Thymus (tissue), 11 donors: ENCODE measurements around the gene RAD51B. TPM values are rescaled to one million over a fixed set of nuclear protein-coding genes. Genes with fewer than 3 reads are reported as not detected.
A peak's percentile ranks its signal among the peaks of the same experiment; 100 is the strongest.
"Not testable (repeated sequence)": the region's sequence is repeated elsewhere in the genome, so short reads cannot be mapped to it uniquely, and the experiment has no call there.

Source experiments
- DNase-seq, 9 donors: peaks; one replicate each; pipeline ENCODE4 v3.0.0-alpha.2; 2013; ENCODE audit warnings: low spot score in 9 of 9, low read depth in 6 of 9, missing footprints in 1 of 9
- H3K27ac ChIP-seq, 2 donors: one replicate each; pipeline ENCODE4 v1.5.1; 2013; ENCODE audit warnings: control low read depth in 1 of 2, low read depth in 1 of 2, low read length in 1 of 2, mild to moderate bottlenecking in 1 of 2, moderate library complexity in 1 of 2
- H3K27me3 ChIP-seq, 2 donors: one replicate each; pipeline ENCODE4 v1.5.1; 2013; ENCODE audit warnings: low read length in 1 of 2; ENCODE audit not compliant: control insufficient read depth in 2 of 2, insufficient read depth in 1 of 2
- H3K36me3 ChIP-seq, 2 donors: one replicate each; pipeline ENCODE4 v1.5.1; 2013; ENCODE audit warnings: low read length in 1 of 2, mild to moderate bottlenecking in 1 of 2, moderate library complexity in 1 of 2; ENCODE audit not compliant: control insufficient read depth in 2 of 2, insufficient read depth in 2 of 2
- H3K4me1 ChIP-seq, 2 donors: one replicate each; pipeline ENCODE4 v1.5.1; 2013; ENCODE audit warnings: low read length in 2 of 2; ENCODE audit not compliant: control insufficient read depth in 2 of 2, insufficient read depth in 2 of 2
- H3K4me3 ChIP-seq, 2 donors: one replicate each; pipeline ENCODE4 v1.5.1; 2013; ENCODE audit warnings: low read length in 2 of 2, control low read depth in 1 of 2, mild to moderate bottlenecking in 1 of 2
- H3K9me3 ChIP-seq, 2 donors: one replicate each; pipeline ENCODE4 v1.5.1; 2013; ENCODE audit warnings: low read length in 1 of 2, mild to moderate bottlenecking in 1 of 2; ENCODE audit not compliant: control insufficient read depth in 2 of 2, insufficient read depth in 1 of 2
- WGBS: extraction: QIAGEN DNeasy Blood & Tissue Kit; methylation state at CpG from one replicate; pipeline ENCODE4 v1.1.7; 2013; 5-methylcytosine and 5-hydroxymethylcytosine counted together
- polyA plus RNA-seq: library from polyadenylated mRNA; stranded (reverse); fragments of 200-250 nt; gene quantifications from one replicate; pipeline ENCODE4 v1.2.3, GENCODE V29; 2013
- total RNA-seq: library from RNA; stranded (reverse); fragments of 120-200 nt; gene quantifications from one replicate; pipeline ENCODE4 v1.2.4, GENCODE V29; 2013
- donor health status: healthy.

The RAD51B gene
- total and polyA plus RNA-seq, 2 donors: 7.8 to 17.8 TPM

DNA sequence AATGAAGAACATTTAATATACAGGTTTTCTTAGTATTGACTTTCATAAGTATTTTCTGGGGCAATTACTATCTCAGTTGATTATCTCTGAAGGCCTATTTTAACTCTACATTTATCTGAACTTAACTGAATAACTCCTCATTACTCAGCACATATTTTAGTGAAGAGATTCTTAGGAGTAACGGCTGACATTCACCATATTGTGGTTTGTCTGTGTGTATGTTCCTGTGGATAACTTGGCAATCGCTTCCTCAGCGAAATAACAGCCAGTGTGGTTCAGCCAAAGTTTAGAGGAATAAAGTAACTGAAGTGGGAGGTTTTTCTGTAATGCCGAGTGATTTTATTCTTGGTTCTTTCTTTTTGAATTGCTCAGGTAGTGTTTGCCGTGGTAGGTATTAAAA is 168.0 kb downstream of the RAD51B start:
- Histone ChIP-seq H3K4me1 (no peaks in the 10 kb centered on the region), H3K27me3 (no peaks in the 10 kb centered on the region), H3K27ac (no peak overlapping the region), H3K36me3 (no peaks in the 10 kb centered on the region), H3K4me3 (no peak overlapping the region), H3K9me3 (no peaks in the 10 kb centered on the region)
- WGBS: 16% methylated on average over 5 of the region's 5 CpGs
- DNase-seq: peak in 1 of 9 donors; percentile 13

DNA sequence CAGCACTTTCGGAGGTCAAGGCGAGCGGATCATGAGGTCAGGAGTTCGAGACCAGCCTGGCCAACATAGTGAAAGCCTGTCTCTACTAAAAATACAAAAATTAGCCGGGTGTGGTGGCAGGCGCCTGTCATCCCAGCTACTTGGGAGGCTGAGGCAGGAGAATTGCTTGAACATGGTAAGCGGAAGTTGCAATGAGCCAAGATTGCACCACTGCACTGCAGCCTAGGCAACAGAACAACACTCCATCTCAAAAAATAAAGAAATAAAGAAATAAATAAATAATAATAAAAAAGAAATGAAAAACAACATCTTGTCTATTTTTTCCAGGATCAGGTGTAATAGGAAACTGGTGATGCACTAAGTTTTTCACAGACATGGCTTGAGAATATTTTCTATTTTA is 168.6 kb downstream of the RAD51B start:
- 98% methylated on average over 7 of the region's 7 CpGs for WGBS
- H3K36me3 ChIP-seq, H3K4me1 ChIP-seq, H3K9me3 ChIP-seq, H3K27me3 ChIP-seq, H3K4me3 ChIP-seq, DNase-seq, H3K27ac ChIP-seq: not testable (repeated sequence)

DNA sequence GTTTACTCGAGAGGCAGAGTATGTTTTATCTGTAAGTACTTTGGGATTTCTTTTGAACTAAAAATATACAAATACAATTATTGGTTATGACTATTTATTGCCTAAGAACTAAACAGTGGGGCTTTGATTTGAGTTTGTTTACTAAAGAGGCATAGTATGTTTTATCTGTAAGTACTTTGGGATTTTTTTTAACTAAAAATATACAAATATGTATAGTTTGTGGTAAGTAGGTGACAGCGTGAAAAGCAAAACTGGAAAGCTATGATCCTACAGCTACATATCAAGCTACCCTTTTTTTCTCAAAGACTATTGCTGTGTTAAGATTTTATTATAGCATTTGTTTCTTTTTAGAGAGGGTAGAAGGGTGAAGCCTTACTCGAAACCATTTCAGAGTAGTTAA is 171.0 kb downstream of the RAD51B start:
- H3K4me3 ChIP-seq: no peak overlapping the region
- H3K27ac ChIP-seq: no peak overlapping the region
- no peaks in the 10 kb centered on the region for H3K9me3 ChIP-seq
- H3K36me3 ChIP-seq: no peaks in the 10 kb centered on the region
- no peaks in the 10 kb centered on the region for H3K4me1 ChIP-seq
- H3K27me3 ChIP-seq: no peaks in the 10 kb centered on the region
- 97% methylated on average over 3 of the region's 3 CpGs for WGBS
- DNase-seq: no peak

DNA sequence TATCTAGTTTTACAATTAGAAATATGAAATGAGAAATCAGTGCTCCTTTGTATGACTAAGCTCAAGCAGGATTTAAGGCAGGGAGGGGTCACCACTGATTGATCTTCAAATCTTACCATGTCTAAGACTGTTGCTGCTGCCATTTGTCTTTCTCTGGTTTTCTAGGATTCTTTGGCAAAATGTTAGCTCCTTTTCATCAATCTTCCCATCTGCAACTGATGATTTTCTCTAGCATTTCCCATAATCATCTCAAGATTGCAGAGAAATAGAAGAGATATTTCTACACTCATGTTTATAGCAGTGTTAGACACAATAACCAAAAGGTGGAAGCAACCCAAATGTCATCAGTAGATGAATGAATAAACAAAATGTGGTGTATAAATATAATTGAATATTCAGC is 175.0 kb downstream of the RAD51B start:
- no peaks in the 10 kb centered on the region for H3K4me1 ChIP-seq
- no peak for DNase-seq
- H3K9me3 ChIP-seq: no peaks in the 10 kb centered on the region
- no peak overlapping the region for H3K27ac ChIP-seq
- H3K27me3 ChIP-seq: no peaks in the 10 kb centered on the region
- no peak overlapping the region for H3K4me3 ChIP-seq
- no peaks in the 10 kb centered on the region for H3K36me3 ChIP-seq

DNA sequence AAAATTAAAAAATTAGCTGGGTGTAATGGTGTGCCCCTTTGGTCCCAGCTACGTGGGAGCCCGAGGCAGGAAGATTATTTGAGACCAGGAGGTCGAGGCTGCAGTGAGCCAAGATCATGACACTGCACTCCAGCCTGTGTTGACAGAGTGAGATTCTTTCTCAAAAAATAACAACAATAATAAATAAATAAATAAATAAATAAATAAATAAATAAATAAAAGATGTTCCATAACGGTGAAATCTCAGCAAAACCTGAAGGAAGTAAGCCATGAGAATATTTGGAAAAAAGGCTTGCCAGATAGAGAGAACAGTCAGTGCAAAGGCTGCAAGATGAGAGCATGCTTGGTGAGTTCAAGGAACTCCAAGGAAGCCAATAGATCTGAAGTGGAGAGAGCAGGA is 176.7 kb downstream of the RAD51B start:
- H3K27ac ChIP-seq: no peak overlapping the region
- no peak for DNase-seq
- no peak overlapping the region for H3K4me3 ChIP-seq
- 97% methylated on average over 4 of the region's 4 CpGs for WGBS
- no peaks in the 10 kb centered on the region for H3K9me3 ChIP-seq
- H3K36me3 ChIP-seq: no peaks in the 10 kb centered on the region
- no peaks in the 10 kb centered on the region for H3K4me1 ChIP-seq
- H3K27me3 ChIP-seq: no peaks in the 10 kb centered on the region

DNA sequence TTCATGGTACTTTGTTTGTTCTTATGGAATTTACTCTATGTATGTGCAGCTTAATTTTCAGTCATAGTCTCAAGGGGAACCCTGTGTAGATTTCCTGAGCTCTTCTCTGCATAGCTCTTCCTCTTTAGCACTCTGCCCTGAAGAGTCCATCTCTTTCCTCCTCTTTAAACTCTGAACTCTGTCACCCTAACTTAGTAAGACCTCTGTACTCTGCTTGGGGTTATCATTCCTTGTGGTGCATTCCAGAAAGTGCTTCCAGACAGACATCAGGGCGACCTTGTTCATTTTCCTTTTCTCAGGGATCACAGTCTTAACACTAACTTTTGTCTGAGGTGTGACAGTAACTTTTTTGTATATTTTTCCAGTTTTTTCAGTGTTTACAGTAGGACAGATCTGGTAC is 179.3 kb downstream of the RAD51B start:
- no peak overlapping the region for H3K4me3 ChIP-seq
- 92% methylated on average over 1 of the region's 1 CpG for WGBS
- H3K36me3 ChIP-seq: no peaks in the 10 kb centered on the region
- DNase-seq: no peak
- no peaks in the 10 kb centered on the region for H3K9me3 ChIP-seq
- H3K27ac ChIP-seq: no peak overlapping the region
- H3K27me3 ChIP-seq: no peaks in the 10 kb centered on the region
- H3K4me1 ChIP-seq: no peaks in the 10 kb centered on the region

DNA sequence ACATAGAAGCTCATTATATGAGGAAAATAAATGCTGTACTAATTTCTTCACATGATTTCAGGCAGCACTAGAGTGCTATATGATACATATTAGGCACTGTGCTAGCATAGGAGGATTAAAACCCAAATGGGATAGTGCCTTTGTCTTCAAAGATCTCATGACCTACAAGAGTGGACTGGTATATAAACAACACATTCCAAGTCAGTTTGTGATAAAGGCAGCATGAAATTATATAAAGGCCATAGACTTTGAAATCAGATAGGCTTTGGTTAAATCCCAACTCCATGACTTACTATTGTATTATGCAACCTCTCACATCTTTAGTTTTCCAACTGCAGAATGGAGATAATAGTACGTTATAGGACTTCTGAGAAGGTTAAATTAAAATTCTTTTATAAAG is 179.7 kb downstream of the RAD51B start:
- Histone ChIP-seq H3K27ac (no peak overlapping the region), H3K27me3 (no peaks in the 10 kb centered on the region), H3K4me1 (no peaks in the 10 kb centered on the region), H3K4me3 (no peak overlapping the region), H3K36me3 (no peaks in the 10 kb centered on the region), H3K9me3 (no peaks in the 10 kb centered on the region)
- no peak for DNase-seq
- WGBS: 98% methylated on average over 1 of the region's 1 CpG

DNA sequence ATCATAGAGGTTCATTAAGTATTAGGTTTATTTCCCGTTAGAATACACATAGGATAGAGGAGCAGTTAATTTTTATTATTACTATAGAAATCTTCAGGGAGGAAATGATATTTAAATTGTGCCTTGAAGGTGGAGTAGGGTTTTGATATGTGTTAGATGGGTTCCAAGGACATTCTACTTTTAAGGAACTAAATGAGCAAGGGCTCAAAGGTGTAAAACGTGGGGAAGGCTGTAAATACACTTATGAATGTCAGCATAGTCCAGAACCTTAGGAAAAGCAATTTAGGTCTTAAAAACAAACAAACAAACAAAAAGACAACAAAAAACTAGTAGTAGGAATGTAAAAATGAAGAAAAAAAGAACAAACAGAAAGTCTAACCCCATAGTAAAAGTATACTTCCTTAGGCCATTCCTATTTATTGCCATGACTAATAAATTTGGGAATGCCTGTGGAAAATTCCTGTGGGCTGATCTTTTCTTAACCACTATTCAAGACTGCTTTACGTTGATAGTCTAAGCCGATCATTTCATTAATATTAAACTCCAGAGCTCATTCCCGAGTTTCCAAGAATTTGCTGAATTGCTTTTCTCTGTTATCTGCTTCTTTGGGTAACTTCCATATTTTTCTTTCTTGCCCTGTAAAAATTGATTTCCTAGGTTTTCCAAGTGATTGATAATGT is 180.3 kb downstream of the RAD51B start:
- Histone ChIP-seq H3K4me1 (no peaks in the 10 kb centered on the region), H3K27ac (no peak overlapping the region)
- 97% methylated on average over 5 of the region's 5 CpGs for WGBS

DNA sequence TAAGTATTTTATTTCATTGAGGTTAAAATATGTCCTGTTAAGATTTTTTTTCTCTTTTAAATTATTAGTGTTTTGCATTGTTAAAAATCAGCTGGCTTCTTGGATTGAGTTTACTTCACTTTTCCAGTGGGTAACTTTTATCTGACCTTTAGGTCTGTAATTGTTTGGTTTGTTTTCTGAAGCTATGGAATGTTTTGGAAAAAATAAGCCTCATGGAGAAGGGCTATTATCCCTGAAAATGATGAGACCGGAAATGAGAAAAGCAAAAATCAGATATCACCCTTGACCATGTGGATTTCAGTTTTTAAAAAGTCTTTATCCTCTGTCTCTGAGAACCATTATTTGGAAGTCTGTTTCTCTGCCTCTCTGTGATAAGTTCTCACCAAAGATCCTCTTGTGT is 180.9 kb downstream of the RAD51B start:
- no peaks in the 10 kb centered on the region for H3K36me3 ChIP-seq
- no peak overlapping the region for H3K27ac ChIP-seq
- WGBS: 97% methylated on average over 1 of the region's 1 CpG
- H3K9me3 ChIP-seq: no peaks in the 10 kb centered on the region
- no peaks in the 10 kb centered on the region for H3K4me1 ChIP-seq
- no peak overlapping the region for H3K4me3 ChIP-seq
- H3K27me3 ChIP-seq: no peaks in the 10 kb centered on the region
- DNase-seq: no peak

More for the DNA sequence above, 180.3 kb downstream of the RAD51B start:
- no peaks in the 10 kb centered on the region for H3K9me3 ChIP-seq
- no peaks in the 10 kb centered on the region for H3K27me3 ChIP-seq
- H3K36me3 ChIP-seq: no peaks in the 10 kb centered on the region
- no peak overlapping the region for H3K4me3 ChIP-seq
- DNase-seq: no peak

DNA sequence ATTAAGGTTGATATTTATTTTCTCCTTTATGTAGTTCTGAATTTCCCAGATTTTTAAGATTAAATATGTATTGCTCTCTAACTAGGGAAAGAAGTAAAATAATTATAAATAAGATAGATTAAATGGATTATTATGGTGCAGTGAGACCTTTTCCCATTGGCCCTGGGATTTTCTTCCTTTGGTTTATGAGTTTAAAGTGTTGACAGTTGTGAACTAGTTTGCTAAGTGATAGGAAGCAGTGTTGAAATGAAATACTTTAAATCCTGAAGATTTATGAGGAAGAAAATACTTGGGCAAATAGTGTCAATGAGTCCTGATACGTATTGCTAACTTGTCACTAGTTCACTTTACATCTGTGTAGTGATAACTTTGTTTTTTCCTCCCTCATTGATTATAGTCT is 188.9 kb downstream of the RAD51B start:
- Histone ChIP-seq H3K4me3 (no peak overlapping the region), H3K9me3 (no peaks in the 10 kb centered on the region), H3K27me3 (no peaks in the 10 kb centered on the region), H3K4me1 (no peaks in the 10 kb centered on the region), H3K36me3 (no peaks in the 10 kb centered on the region), H3K27ac (no peak overlapping the region)
- no peak for DNase-seq
- WGBS: 97% methylated on average over 1 of the region's 1 CpG
